8988T (cell line): ENCODE results near the gene COX4I1.

Experiments used
- DNase-seq: peaks from one replicate; pipeline ENCODE4 v3.0.0; 2011

The COX4I1 gene

DNA sequence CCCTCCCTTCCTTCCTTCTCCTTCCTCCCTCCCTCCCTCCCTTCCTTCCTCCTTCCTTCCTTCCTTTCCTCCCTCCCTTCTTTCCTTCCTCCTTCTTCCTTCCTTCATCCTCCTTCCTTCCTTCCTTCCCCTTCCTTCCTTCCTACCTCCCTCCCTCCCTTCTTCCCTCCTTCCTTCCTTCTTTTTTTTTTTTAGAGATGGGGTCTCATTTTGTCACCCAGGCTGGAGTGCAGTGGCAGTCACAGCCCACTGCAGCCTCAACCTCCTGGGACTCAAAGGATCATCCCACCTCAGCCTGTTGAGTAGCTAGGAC is 44.6 kb downstream of the COX4I1 start:
- DNase-seq: no peak

- no peak for DNase-seq
Observed at GRCh38 chr16:85844786-85845185, 45.3 kb downstream of the COX4I1 start.

DNA sequence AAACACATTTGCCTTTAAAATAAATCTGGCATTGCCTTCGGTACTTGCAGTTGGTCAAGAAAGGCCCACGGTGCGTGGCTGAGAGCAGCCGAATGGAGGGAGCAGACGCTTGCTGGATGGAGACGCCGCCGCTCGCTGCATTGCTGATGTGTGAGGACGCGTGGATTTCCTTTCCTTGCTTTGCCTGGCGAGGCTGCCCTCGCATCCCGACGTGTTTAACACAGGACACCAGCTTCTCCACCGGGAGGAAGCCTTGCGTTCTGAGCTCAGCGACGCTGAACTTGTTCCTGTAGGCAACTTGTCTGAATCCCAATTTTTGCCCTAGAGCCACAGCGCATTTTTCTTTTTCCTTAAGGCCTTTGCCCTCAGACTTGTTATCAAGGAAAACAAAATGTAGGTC is 45.8 kb downstream of the COX4I1 start:
- DNase-seq: no peak

DNA sequence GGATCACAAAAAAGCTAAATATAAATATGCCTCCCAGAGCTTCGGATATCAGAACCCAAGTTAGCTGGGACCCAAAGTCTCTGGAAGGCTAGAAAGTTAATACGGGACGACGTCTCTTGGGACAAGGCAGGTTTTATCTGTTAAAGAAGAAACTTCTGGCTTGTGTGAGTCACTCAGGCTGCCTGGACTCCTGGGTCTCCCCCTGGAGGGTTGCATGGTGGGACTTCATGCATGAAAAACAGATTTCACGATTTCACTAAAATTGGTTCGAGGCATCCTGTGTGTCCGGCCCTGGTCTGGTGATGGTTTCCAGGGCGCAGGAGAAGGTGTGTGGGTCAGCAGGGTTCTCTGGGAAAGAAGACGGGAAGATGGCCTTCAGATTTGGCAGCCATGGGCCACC is 47.0 kb downstream of the COX4I1 start:
- DNase-seq: no peak

DNA sequence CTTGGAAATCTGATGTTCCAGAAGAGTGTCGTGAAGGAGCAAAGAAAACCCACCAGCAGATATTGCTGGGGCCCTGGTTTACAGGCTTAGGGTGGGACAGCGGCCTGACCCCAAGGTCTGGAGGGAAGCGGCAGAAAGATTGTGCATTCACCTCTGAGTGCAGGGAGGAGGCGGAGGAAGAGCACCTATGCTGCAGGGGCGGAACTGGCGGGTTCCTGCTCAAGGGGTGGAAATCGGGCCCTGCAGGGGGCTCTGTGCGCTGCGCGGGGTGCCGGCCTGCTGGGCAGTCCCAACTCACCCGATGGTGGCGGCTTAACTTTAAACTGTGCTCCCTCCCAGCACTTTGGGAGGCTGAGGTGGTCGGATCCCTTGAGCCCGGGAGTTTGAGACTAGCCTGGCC is 47.5 kb downstream of the COX4I1 start:
- no peak for DNase-seq

GRCh38 chr16:85847681-85848601 is 48.4 kb downstream of the COX4I1 start:
- DNase-seq: no peak

DNA sequence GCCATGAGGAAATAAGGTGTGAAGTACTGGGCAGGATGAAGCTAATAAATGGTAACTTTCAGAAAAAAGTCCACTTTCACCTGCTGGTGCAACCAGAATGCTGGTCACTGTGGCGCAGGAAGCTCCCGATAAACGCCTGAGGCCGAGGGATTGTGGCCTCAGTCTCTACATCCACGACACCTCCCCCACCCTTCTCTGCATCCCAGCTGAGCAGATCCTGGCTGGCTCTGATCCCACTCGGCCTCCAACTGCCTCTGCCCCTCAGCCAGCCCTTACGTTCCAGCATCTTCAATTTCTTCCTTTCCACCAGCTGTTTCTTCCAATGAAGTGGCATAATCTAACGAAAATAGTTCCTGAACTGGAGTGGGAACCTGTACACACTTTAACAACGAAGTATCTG is 49.5 kb downstream of the COX4I1 start:
- DNase-seq: no peak

- no peak for DNase-seq
Observed at GRCh38 chr16:85849388-85849787, 49.9 kb downstream of the COX4I1 start.

- no peak for DNase-seq
Observed at GRCh38 chr16:85850344-85850880, 50.9 kb downstream of the COX4I1 start.

- no peak for DNase-seq
Observed at GRCh38 chr16:85851034-85851785, 51.7 kb downstream of the COX4I1 start.

- no peak for DNase-seq
Observed at GRCh38 chr16:85853547-85854545, 54.4 kb downstream of the COX4I1 start.

- DNase-seq: no peak
Observed at GRCh38 chr16:85854935-85855334, 55.4 kb downstream of the COX4I1 start.

DNA sequence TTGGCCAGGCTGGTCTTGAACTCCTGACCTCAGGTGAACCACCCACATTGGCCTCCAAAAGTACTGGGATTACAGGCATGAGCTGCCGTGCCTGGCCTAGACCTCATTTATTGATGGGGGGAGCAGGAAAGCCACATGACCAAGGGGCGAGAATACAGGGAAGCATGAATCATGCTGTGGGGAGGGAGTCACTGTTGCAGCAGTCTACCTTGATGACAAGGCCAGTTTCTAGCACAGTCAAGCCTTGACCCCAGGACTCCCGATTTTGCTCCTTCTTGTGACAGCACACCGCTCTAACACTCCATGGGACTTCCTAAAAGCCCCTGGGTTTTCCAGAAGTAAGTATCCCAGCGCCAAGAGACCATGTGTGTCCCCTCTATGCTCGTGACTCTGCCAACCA is 56.6 kb downstream of the COX4I1 start:
- no peak for DNase-seq

DNA sequence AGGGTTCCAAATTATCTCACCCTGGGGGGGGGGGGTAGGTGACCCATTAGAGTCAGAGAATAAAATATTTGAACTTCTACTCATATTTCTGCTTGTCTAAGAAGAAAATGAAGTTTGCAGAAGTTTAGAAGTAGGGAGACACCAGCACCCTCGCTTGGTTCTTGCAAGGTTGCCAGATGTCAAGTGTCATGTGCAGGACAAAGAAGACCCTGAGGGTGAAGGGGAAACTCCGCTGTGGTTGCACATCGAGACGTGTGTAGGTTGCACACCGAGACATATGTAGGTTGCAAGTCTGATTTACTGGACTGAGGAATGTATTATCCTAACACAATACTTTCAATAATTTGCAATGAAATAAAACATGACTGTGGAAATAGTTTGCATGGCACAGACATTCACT is 57.1 kb downstream of the COX4I1 start:
- no peak for DNase-seq
